Trophoblast cell (in vitro differentiated cells and primary cell): ENCODE results near the gene DUSP9.

Source experiments
- DNase-seq, 2 donors: peaks; one replicate each; pipeline ENCODE4 v3.0.0-alpha.2; 2016
- H2AFZ ChIP-seq: 2 replicates; pipeline ENCODE4 v1.6.1; 2013; ENCODE audit warnings: low read length, moderate library complexity, mild to moderate bottlenecking; ENCODE audit not compliant: insufficient read depth, poor library complexity
- H2AK5ac ChIP-seq: 2 replicates; pipeline ENCODE4 v1.6.1; 2013; ENCODE audit warnings: mild to moderate bottlenecking, low read length
- H2BK120ac ChIP-seq: 2 replicates; pipeline ENCODE4 v1.6.1; 2013; ENCODE audit warnings: low read length, mild to moderate bottlenecking, moderate library complexity; ENCODE audit not compliant: insufficient read depth, poor library complexity
- H2BK12ac ChIP-seq: 2 replicates; pipeline ENCODE4 v1.6.1; 2013; ENCODE audit warnings: mild to moderate bottlenecking, low read length, moderate library complexity
- H2BK5ac ChIP-seq: 2 replicates; pipeline ENCODE4 v1.6.1; 2013; ENCODE audit warnings: low read length, low read depth, moderate library complexity, mild to moderate bottlenecking; ENCODE audit not compliant: poor library complexity
- H3K14ac ChIP-seq: 2 replicates; pipeline ENCODE4 v1.6.1; 2013; ENCODE audit warnings: mild to moderate bottlenecking, low read length
- H3K18ac ChIP-seq: 2 replicates; pipeline ENCODE4 v1.6.1; 2013; ENCODE audit warnings: mild to moderate bottlenecking, low read length
- H3K23ac ChIP-seq: 2 replicates; pipeline ENCODE4 v1.6.1; 2013; ENCODE audit warnings: low read length
- H3K27ac ChIP-seq: 2 replicates; pipeline ENCODE4 v1.5.1; 2013; ENCODE audit warnings: low read depth, mild to moderate bottlenecking, inconsistent platforms, low read length, moderate library complexity
- H3K27me3 ChIP-seq: 2 replicates; pipeline ENCODE4 v1.6.1; 2013; ENCODE audit warnings: inconsistent platforms, mild to moderate bottlenecking, low read length, moderate library complexity; ENCODE audit not compliant: insufficient read depth
- H3K36me3 ChIP-seq, 2 experiments: 1 replicate in 1 of 2; 2 replicates in 1 of 2; pipeline ENCODE4 v1.6.1; 2013; ENCODE audit warnings: low read length in 2 of 2, mild to moderate bottlenecking in 2 of 2, moderate library complexity in 1 of 2; ENCODE audit not compliant: insufficient read depth in 2 of 2, control insufficient read depth in 1 of 2
- H3K4ac ChIP-seq: 2 replicates; pipeline ENCODE4 v1.6.1; 2013; ENCODE audit warnings: low read depth, mild to moderate bottlenecking, low read length, moderate library complexity
- H3K4me1 ChIP-seq, 2 experiments: 1 replicate in 1 of 2; 2 replicates in 1 of 2; pipeline ENCODE4 v1.6.1; 2013; ENCODE audit warnings: low read length in 2 of 2, mild to moderate bottlenecking in 2 of 2, moderate library complexity in 1 of 2; ENCODE audit not compliant: insufficient read depth in 2 of 2, control insufficient read depth in 1 of 2
- H3K4me2 ChIP-seq: 2 replicates; pipeline ENCODE4 v1.6.1; 2013; ENCODE audit warnings: inconsistent platforms, mild to moderate bottlenecking, low read length, moderate library complexity
- H3K4me3 ChIP-seq: 2 replicates; pipeline ENCODE4 v1.5.1; 2013; ENCODE audit warnings: mild to moderate bottlenecking, low read depth, low read length, inconsistent platforms
- H3K79me1 ChIP-seq: one replicate; pipeline ENCODE4 v1.6.1; 2013; ENCODE audit warnings: low read length
- H3K79me2 ChIP-seq: 2 replicates; pipeline ENCODE4 v1.6.1; 2013; ENCODE audit warnings: low read length, mild to moderate bottlenecking; ENCODE audit not compliant: control insufficient read depth, insufficient read depth, poor library complexity
- H3K9ac ChIP-seq: 2 replicates; pipeline ENCODE4 v1.6.1; 2013; ENCODE audit warnings: mild to moderate bottlenecking, low read length
- H3K9me3 ChIP-seq: 2 replicates; pipeline ENCODE4 v1.6.1; 2013; ENCODE audit warnings: low read depth, mild to moderate bottlenecking, control low read depth, inconsistent platforms, low read length; ENCODE audit not compliant: insufficient read depth
- H4K12ac ChIP-seq: 2 replicates; pipeline ENCODE4 v1.6.1; 2013; ENCODE audit warnings: low read depth, mild to moderate bottlenecking, low read length, moderate library complexity
- H4K8ac ChIP-seq: 2 replicates; pipeline ENCODE4 v1.6.1; 2013; ENCODE audit warnings: low read depth, mild to moderate bottlenecking, low read length, moderate library complexity
- H4K91ac ChIP-seq: one replicate; pipeline ENCODE4 v1.6.1; 2013; ENCODE audit warnings: low read depth, mild to moderate bottlenecking, low read length, moderate library complexity
- WGBS: extraction: QIAGEN DNeasy Blood & Tissue Kit; methylation state at CpG from one replicate; pipeline ENCODE4 v1.1.7; 2013; ENCODE audit warnings: missing lambda C conversion rate; ENCODE audit not compliant: insufficient read length, insufficient coverage; ENCODE audit errors: extremely low coverage; 5-methylcytosine and 5-hydroxymethylcytosine counted together

DUSP9 gene

DNA sequence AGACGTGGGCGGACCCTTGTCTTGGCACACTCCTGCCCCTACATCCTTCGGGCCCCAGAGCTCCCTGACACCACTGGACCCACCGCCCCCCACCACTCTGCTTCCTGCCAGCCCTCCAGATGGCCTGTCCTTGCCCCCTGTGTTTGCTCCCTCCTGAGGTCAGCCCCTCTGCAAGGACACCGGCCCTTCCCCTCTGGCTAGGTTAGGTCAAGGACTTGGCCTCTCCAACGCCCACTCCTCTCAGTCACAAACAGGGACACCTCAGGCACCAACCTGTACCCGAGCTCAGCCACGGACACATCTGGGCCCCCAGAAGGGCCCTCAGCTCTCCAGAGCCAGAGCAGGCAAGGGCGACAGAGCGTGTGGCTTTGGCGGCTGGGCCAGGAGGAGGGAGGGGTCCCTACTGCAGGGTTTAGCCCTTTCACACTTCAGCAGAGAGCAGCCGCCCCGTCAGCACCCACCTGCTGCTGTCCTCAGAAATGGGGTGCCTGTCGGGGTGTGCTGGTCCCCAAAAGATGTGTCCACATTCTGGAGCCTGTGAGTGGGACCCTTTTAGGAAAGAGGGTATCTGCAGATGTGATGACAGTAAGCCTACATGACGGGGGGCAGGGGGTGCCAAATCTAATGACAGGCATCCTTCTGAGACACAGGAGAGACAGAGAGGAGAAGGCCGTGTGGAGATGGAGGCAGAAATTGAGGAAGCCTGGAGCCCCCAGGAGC lies 23.5 kb upstream of the DUSP9 start:
- Histone ChIP-seq H3K27me3 (no peaks in the 10 kb centered on the region), H3K14ac (no peak overlapping the region), H3K4me1 (no peaks in the 10 kb centered on the region), H3K4me2 (no peak overlapping the region), H3K79me1 (no peaks in the 10 kb centered on the region), H3K9ac (no peak overlapping the region), H2AK5ac (no peak overlapping the region), H3K9me3 (no peaks in the 10 kb centered on the region), H2BK12ac (no peak overlapping the region), H3K4ac (no peak overlapping the region), H3K18ac (no peak overlapping the region), H2BK120ac (no peak overlapping the region), H3K23ac (no peak overlapping the region), H4K8ac (no peak overlapping the region), H2AFZ (no peak overlapping the region), H3K36me3 (no peaks in the 10 kb centered on the region), H4K12ac (no peak overlapping the region), H3K27ac (no peak overlapping the region), H2BK5ac (no peak overlapping the region), H4K91ac (no peak overlapping the region), H3K4me3 (no peak overlapping the region), H3K79me2 (no peaks in the 10 kb centered on the region)
- no peak for DNase-seq
- no CpG with 5 or more reads among the region's 16 CpGs for WGBS

DNA sequence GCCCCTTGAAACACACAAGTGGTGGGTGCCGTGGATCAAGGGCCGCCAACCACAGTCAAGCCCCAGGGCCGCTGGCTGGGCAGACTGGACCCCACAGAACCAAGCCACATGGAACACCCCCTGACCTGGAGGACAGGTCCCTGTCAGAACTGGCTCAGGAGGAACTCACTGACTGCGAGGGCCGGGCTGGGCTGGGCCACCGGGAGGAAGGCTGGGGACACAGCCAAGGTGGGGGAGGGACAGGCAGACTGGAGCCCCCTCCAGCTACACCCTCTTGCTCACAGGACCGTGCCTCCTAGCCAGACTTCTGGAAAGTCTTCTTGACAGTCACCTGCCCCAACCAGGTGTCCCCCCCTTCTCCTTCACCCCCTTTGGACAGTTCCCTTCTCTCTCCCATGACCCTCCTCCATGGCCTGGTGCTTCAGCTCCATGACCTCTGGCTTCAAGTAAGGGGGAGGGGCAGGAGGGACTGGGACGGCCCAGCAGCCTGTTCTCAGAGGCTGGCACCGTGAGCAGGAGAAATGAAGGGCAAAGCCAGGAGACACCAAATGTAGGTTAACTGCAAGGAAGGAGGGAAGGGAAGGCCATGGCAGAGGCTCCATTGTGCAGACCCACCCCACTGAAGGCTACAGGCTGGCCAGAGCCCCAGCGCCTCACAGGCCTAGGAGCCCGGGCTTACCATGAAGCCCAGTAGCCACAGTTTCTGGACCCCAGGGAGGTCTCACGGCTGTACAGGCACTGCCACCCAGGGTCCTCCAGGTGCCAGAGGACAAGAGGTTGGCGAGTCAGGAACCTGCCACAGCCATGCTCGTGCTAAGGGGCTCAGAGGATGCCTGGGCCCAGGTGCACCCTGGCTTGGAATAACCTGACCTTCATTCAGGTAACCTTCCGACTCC lies 22.6 kb upstream of the DUSP9 start:
- Histone ChIP-seq H3K27ac (no peak overlapping the region), H2BK5ac (no peak overlapping the region), H3K4me1 (no peaks in the 10 kb centered on the region), H3K9me3 (no peaks in the 10 kb centered on the region), H3K79me1 (no peaks in the 10 kb centered on the region), H4K12ac (no peak overlapping the region), H3K4ac (no peak overlapping the region), H3K27me3 (no peaks in the 10 kb centered on the region), H2AK5ac (no peak overlapping the region), H4K91ac (no peak overlapping the region), H2AFZ (no peak overlapping the region), H3K18ac (no peak overlapping the region), H4K8ac (no peak overlapping the region), H3K9ac (no peak overlapping the region), H3K23ac (no peak overlapping the region), H3K4me3 (no peak overlapping the region), H2BK12ac (no peak overlapping the region), H3K79me2 (no peaks in the 10 kb centered on the region), H3K14ac (no peak overlapping the region), H3K4me2 (no peak overlapping the region), H2BK120ac (no peak overlapping the region), H3K36me3 (no peaks in the 10 kb centered on the region)
- no CpG with 5 or more reads among the region's 15 CpGs for WGBS
- no peak for DNase-seq

DNA sequence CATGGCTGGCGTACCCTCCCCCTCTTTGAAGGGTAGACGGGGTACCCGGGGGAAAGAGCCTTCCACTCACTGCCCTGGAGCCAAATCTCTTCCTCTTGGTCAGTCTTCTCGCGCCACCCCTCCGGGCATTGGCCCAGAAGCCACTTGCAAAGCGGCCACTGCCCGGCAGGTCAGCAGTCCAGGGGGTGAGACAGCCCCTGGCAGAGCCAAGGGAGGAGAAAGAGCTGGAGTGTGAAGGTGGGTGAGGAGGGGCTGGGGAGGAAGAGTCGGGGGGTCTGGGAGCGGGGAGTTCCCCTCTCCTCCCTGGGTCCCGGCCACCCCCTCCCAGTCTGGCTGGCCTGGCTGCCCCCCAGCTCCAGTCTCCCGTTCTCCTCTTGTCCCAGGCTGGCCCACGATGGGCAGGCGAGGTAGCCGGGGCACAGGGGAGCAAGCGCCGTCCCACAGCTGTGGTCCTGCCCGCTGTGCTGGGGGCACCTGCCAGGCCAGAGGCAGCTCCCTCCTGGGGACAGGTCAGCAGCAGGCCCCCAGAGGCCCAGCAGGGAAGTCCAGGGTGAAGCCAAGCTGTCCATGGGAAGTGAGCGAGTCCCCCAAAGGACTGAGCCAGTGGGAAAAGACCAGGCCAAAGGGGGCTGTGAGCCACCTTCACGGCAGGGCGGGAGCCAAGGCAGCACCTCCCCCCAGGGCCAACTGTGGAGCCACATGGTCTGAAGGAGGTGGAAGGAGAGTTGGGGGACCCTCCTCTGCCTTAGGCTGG lies 21.6 kb upstream of the DUSP9 start:
- H3K18ac ChIP-seq: no peak overlapping the region
- no peak overlapping the region for H3K4me3 ChIP-seq
- no peak overlapping the region for H3K27ac ChIP-seq
- H3K4ac ChIP-seq: no peak overlapping the region
- no peaks in the 10 kb centered on the region for H3K79me2 ChIP-seq
- no peak overlapping the region for H2BK120ac ChIP-seq
- no peaks in the 10 kb centered on the region for H3K79me1 ChIP-seq
- no peak overlapping the region for H3K14ac ChIP-seq
- H4K8ac ChIP-seq: no peak overlapping the region
- no peaks in the 10 kb centered on the region for H3K9me3 ChIP-seq
- H3K4me2 ChIP-seq: no peak overlapping the region
- H4K91ac ChIP-seq: no peak overlapping the region
- no peak overlapping the region for H2BK12ac ChIP-seq
- no CpG with 5 or more reads among the region's 21 CpGs for WGBS
- H3K27me3 ChIP-seq: no peaks in the 10 kb centered on the region
- no peak overlapping the region for H4K12ac ChIP-seq
- no peak overlapping the region for H3K9ac ChIP-seq
- no peak overlapping the region for H2AFZ ChIP-seq
- H3K23ac ChIP-seq: no peak overlapping the region
- H3K4me1 ChIP-seq: no peaks in the 10 kb centered on the region
- no peak overlapping the region for H2BK5ac ChIP-seq
- no peak for DNase-seq
- H2AK5ac ChIP-seq: no peak overlapping the region
- no peaks in the 10 kb centered on the region for H3K36me3 ChIP-seq

DNA sequence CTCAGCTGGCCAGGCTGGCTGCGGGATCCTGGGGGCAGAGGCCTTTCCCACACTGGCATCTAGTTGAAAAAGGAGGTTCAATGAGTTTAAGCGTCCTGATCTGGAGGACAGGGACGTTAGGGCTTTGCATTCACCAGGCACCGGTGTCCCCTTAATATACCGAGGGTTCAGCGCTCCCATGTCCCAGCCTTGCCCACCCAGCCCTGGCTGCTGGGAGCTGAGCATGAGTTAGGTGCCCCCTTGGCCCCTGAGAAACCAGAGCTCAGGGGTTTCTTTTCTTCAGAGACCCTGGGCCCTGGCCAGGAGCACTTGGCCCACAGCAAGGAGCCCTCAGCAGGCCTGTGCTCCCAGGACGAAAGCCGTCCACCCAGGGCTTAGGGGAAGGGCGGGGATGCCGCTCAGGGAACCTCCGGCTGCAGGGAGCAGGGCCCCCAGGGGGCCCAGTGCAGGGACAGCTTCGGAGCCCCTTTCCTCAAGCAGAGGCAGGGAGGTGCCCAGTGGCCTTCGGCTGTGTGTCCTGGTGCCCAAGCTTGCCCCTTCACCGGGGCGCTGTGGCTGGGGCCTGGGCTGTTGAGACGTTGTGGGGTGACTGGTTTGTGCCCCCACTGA lies 20.9 kb upstream of the DUSP9 start:
- no peaks in the 10 kb centered on the region for H3K79me2 ChIP-seq
- no peak overlapping the region for H2AFZ ChIP-seq
- no peak overlapping the region for H2BK12ac ChIP-seq
- no peaks in the 10 kb centered on the region for H3K27me3 ChIP-seq
- no peak overlapping the region for H2AK5ac ChIP-seq
- no peak overlapping the region for H2BK5ac ChIP-seq
- no peak overlapping the region for H3K14ac ChIP-seq
- no peaks in the 10 kb centered on the region for H3K79me1 ChIP-seq
- no peaks in the 10 kb centered on the region for H3K36me3 ChIP-seq
- WGBS: no CpG with 5 or more reads among the region's 16 CpGs
- H3K27ac ChIP-seq: no peak overlapping the region
- no peak overlapping the region for H4K8ac ChIP-seq
- H4K91ac ChIP-seq: no peak overlapping the region
- H3K9me3 ChIP-seq: no peaks in the 10 kb centered on the region
- no peak for DNase-seq
- H3K4me2 ChIP-seq: no peak overlapping the region
- H3K18ac ChIP-seq: no peak overlapping the region
- H4K12ac ChIP-seq: no peak overlapping the region
- H2BK120ac ChIP-seq: no peak overlapping the region
- no peaks in the 10 kb centered on the region for H3K4me1 ChIP-seq
- no peak overlapping the region for H3K9ac ChIP-seq
- no peak overlapping the region for H3K23ac ChIP-seq
- no peak overlapping the region for H3K4me3 ChIP-seq
- no peak overlapping the region for H3K4ac ChIP-seq
